A549 (cell line): ENCODE results near the gene KRTAP4-1.

ENCODE experiments used
- CHD2 ChIP-seq: fragments of 150-350 bp; IDR thresholded peaks from 2 replicates; pipeline ENCODE4 v1.6.1; 2014; ENCODE audit warnings: low read length; ENCODE audit not compliant: partially characterized antibody
- CTCF ChIP-seq: fragments of >200 bp; sonication (Bioruptor Twin); formaldehyde crosslinking; IDR thresholded peaks from 3 replicates; pipeline ENCODE4 v1.5.1; 2016
- ESRRA ChIP-seq: fragments of 150-350 bp; IDR thresholded peaks from 2 replicates; pipeline ENCODE4 v1.6.1; 2014; ENCODE audit warnings: mild to moderate bottlenecking, low read length, borderline replicate concordance
- KDM1A ChIP-seq: fragments of 200-600 bp; sonication (generic); IDR thresholded peaks from 2 replicates; pipeline ENCODE4 v1.6.1; 2016; ENCODE audit warnings: low read depth, mild to moderate bottlenecking
- POLR2AphosphoS2 ChIP-seq: conservative IDR thresholded peaks from 2 replicates; pipeline ENCODE4 v1.6.1; 2012; ENCODE audit warnings: low read length, improper control_type of control experiment, inconsistent platforms
- RAD21 ChIP-seq, 2 experiments: fragments of >200 bp in 1 of 2; sonication (Bioruptor Twin) in 1 of 2; formaldehyde crosslinking in 1 of 2; IDR thresholded peaks in 1 of 2; conservative IDR thresholded peaks in 1 of 2; 2 replicates in 1 of 2; 3 replicates in 1 of 2; pipeline ENCODE4 v1.6.1; 2012 to 2018; ENCODE audit warnings: inconsistent platforms in 1 of 2
- SMC3 ChIP-seq: fragments of >200 bp; sonication (Bioruptor Twin); formaldehyde crosslinking; IDR thresholded peaks from 3 replicates; pipeline ENCODE4 v1.6.1; 2018; ENCODE audit warnings: inconsistent platforms
- TF ChIP-seq, protein P1 (sequence below): IDR thresholded peaks from 2 replicates; pipeline ENCODE4 v1.6.1; 2012; ENCODE audit warnings: low read depth, borderline replicate concordance

DNA sequence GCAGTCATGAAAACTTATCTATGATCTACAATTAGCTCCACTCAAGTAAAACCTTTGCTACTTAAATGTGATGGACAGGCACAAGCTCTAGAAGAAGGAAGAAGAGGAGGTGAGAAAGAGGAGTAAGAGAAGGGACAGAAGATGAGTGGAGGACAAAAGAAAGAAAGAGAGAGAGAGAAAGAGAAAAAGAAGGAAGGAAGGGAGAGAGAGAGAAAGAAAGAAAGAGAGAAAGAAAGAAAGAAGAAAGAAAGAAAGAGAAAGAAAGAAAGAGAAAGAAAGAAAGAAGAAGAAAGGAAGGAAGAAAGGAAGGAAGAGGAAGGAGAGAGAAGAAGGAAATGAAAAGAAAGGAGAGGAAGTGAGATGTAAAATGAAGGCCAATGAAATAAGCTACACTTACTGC lies 45.4 kb upstream of the KRTAP4-1 start:
- TF ChIP-seq SMC3, result no peak
- TF ChIP-seq CHD2, result no peak
- TF ChIP-seq KDM1A, result no peak
- no peak for TF ChIP-seq POLR2AphosphoS2
- TF ChIP-seq, protein P1, sequence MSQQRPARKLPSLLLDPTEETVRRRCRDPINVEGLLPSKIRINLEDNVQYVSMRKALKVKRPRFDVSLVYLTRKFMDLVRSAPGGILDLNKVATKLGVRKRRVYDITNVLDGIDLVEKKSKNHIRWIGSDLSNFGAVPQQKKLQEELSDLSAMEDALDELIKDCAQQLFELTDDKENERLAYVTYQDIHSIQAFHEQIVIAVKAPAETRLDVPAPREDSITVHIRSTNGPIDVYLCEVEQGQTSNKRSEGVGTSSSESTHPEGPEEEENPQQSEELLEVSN, result no peak
- no peak for TF ChIP-seq RAD21 (conservative IDR thresholded peaks at IDR 0.05 in 1 of 2, IDR thresholded peaks at IDR 0.05 in 1 of 2)
- no peak for TF ChIP-seq ESRRA
- TF ChIP-seq CTCF, result no peak
